ENCODE measurements around the gene VAPB.
A peak's percentile ranks its signal among the peaks of the same experiment; 100 is the strongest.
"Not testable (repeated sequence)": the region's sequence is repeated elsewhere in the genome, so short reads cannot be mapped to it uniquely, and the experiment has no call there.

VAPB gene

DNA sequence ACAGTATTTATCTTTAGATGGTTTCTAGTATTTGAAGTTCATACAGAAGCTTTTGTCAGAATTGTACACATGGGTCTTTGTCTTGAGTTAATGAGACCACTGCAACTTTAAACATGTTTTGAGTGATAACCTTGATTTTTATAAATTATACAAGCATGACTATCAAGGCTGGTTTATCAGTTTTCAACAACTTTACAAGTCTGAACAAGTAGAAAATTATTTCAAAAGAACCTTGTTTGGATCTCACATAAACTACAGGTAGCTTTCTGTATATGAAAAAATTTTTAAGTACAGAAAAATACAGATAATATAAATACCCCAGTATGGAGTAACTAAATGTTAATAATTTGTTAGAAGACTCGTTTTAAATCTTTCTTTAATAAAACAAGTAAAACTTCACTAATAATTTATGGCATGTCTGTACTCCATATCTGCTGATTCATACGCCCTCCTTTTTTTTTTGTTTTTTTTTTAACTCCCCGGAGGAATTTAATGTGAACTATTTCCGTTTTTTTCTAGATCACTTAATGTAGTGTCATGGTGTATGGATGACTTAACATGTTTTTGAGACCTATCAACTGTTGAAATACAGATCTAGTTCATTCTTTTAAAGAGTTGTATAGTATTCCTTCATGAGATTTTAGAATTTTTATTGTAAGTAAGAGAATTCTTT lies 18.3 kb downstream of the VAPB start:
- DNase-seq (ENCODE audit: low read depth in 2 of 2) = no peak

GRCh38 chr20:58407966-58408557 lies 19.0 kb downstream of the VAPB start:
- DNase-seq (ENCODE audit: low read depth in 2 of 2) = no peak

GRCh38 chr20:58408603-58409246 lies 19.7 kb downstream of the VAPB start:
- no peak for DNase-seq (ENCODE audit: low read depth in 2 of 2)

DNA sequence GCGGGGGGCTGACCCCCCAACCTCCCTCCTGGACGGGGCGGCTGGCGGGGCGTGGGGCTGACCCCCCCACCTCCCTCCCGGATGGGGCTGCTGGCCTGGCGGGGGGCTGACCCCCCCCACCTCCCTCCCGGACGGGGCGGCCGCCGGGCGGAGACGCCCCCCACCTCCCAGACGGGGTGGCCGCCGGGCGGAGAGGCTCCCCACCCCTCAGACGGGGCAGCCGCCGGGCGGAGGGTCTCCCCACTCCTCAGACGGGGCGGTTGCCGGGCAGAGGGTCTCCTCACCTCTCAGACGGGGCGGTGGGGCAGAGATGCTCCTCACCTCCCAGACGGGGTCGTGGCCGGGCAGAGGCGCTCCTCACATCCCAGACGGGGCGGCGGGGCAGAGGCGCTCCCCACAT lies 25.2 kb downstream of the VAPB start:
- not testable (repeated sequence) for DNase-seq (ENCODE audit: low read depth in 2 of 2)

DNA sequence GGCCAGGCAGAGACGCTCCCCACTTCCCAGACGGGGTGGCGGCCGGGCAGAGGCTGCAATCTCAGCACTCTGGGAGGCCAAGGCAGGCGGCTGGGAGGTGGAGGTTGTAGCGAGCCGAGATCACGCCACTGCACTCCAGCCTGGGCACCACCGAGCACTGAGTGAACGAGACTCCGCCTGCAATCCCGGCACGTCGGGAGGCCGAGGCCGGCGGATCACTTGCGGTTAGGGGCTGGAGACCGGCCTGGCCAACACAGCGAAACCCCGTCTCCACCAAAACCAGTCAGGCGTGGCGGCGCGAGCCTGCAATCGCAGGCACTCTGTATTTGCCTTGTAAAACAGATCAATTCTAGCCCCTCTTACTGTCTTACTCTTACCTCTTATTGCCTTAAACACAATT lies 25.8 kb downstream of the VAPB start:
- DNase-seq (ENCODE audit: low read depth in 2 of 2) = not testable (repeated sequence)

DNA sequence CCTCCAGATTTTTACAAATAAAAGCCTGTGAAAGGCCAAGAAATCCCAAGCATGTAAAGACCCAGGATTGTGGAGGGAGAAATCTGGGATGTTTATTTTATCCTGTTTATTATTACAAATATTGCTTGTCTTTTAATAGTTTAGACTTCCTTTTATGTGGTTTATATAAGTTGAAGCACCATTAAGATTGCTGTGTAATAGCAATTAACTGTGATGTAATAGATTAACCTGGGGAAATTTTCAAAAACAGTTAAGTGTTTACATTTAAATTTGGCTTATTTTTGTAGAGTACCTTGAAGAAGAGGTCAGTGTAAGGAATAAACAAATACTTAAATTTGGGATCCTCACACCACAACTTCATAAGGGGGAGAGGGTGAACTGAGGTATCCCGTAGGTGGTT lies 27.0 kb downstream of the VAPB start:
- no peak for DNase-seq (ENCODE audit: low read depth in 2 of 2)

- DNase-seq (ENCODE audit: low read depth in 2 of 2) = no peak
Observed at GRCh38 chr20:58416835-58417234, 27.8 kb downstream of the VAPB start.

GRCh38 chr20:58417438-58417837 lies 28.4 kb downstream of the VAPB start:
- no peak for DNase-seq (ENCODE audit: low read depth in 2 of 2)

GRCh38 chr20:58418949-58419748 lies 30.1 kb downstream of the VAPB start:
- DNase-seq (ENCODE audit: low read depth in 2 of 2) = no peak

- peak; percentile 30 to 37 for DNase-seq (ENCODE audit: low read depth in 2 of 2)
Observed at GRCh38 chr20:58420798-58421496, 31.9 kb downstream of the VAPB start.

GRCh38 chr20:58421497-58421850 lies 32.4 kb downstream of the VAPB start:
- DNase-seq (ENCODE audit: low read depth in 2 of 2) = no peak

GRCh38 chr20:58424218-58424969 lies 35.4 kb downstream of the VAPB start:
- no peak for DNase-seq (ENCODE audit: low read depth in 2 of 2)

GRCh38 chr20:58427571-58427970 lies 38.5 kb downstream of the VAPB start:
- DNase-seq (ENCODE audit: low read depth in 2 of 2) = not testable (repeated sequence)

DNA sequence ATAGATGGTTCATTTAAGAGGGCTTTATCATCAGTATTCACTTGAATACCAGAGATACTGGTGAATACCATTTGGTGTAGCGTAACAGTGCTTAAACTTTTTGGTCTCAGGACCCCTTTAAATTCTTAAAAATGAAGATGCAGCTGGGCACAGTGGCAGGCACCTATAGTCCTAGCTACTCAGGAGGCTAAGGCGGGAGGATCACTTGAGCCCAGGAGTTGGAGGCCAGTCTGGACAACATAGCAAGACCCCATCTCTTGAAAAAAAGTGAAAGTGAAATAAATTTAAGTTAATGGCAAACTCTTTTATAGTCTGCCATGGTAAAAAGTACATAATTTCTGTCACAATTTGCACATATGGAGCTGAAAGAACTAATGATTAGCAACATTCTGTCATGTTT lies 39.3 kb downstream of the VAPB start:
- DNase-seq (ENCODE audit: low read depth in 2 of 2) = no peak

DNA sequence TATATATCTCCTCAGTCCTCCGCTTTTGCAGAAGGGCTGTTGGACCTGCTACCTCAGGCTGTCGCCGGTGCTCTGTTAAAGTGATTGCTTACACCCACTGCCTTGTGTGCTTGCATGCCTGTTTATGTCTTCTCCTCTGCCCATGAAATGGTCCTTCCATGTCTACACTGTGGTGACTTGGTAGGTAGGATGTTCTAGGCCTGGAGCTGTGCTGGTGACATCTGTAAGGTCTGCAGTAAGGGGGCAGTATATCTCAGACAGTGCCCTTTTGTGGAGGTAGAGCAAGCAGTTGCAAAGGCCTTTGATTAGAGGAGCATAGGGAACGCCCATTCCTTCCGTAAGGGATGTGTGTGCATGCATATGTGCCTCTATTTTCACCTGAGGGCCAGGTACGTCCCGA lies 40.3 kb downstream of the VAPB start:
- DNase-seq (ENCODE audit: low read depth in 2 of 2) = no peak

DNA sequence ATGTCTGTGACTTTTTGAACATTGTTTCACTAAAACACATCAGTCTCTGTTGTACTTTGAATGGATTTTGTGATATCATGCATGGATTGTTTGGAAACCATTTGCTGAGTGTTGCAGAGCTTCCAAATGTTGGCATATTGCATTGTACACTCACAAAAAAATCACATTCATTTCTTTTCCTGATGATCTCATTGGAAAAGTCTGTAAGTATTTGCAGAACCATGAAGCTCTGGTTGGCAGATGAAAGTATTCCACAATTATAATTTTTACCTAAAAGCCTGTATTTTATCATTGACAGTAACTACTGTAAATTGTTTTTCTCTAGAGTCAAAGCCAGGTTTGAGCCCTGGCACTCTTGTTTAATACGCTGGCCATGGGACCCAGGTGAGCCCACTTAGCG lies 42.1 kb downstream of the VAPB start:
- no peak for DNase-seq (ENCODE audit: low read depth in 2 of 2)

GRCh38 chr20:58432186-58432954 lies 43.3 kb downstream of the VAPB start:
- no peak for DNase-seq (ENCODE audit: low read depth in 2 of 2)

DNA sequence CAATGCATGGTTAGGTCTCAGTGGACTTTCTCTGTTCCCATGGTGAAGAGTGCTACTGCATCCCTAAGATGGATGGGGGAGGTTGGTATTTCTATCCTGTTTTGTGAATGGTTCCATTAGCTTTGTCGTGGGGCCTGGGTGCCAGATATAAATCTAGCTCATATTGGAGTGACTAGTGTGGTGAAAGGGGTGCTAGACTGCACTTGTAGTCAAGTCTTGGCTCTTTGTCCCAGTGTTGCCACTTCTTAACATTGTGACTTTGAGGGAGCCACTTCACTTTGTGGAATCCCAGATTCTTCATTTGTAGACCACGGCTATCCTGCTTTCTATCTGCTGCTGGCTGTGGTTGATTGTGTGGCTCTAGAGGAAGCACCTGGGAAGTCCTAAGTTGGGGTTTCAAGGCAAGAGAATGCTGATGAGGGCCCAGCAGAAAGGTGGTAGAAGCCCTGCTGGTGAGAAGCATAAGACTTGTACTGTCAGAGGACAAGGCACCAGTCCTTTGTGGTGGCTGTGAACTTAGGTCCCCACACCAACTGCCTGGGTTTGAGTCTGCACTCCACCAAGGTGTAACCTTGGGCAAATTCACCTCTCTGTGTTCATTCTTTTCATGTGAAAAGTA lies 44.1 kb downstream of the VAPB start:
- no peak for DNase-seq (ENCODE audit: low read depth in 2 of 2)

DNA sequence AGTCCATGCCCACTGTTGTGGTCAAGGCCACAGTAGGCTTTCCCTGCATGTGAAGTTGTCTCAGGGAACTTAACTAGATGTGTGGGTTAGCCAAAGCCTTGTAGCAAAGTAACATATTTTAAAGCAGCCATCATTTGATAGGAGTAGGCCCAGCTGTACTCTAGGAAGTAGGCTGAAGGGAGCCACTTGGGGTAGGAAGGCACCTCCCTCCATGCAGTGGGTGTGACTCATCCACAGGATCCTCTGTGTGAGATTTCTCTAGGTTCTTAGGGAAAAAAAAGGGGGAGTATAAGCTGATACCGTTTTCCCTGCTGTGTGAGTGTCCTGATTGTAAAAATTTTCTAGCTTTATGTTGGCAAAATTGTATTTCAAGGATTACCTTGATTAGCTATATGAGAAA lies 44.7 kb downstream of the VAPB start:
- DNase-seq (ENCODE audit: low read depth in 2 of 2) = peak in 1 of 2 experiments; percentile 30

GRCh38 chr20:58434326-58434725 lies 45.3 kb downstream of the VAPB start:
- DNase-seq (ENCODE audit: low read depth in 2 of 2) = no peak

Measured in fibroblast of skin of left quadriceps (primary cell).